Liver (tissue), 9 donors: ENCODE data around the gene GNG2. TPM values are rescaled to one million over a fixed set of nuclear protein-coding genes. Genes with fewer than 3 reads are reported as not detected.
"Not testable (repeated sequence)": the region's sequence is repeated elsewhere in the genome, so short reads cannot be mapped to it uniquely, and the experiment has no call there.

Experiments
- DNase-seq: peaks from one replicate; pipeline ENCODE4 v3.0.0-alpha.2; 2017; ENCODE audit warnings: low spot score
- H3K27ac ChIP-seq, 2 donors: one replicate each; pipeline ENCODE4 v1.7.0; 2013; ENCODE audit warnings: inconsistent platforms in 2 of 2, low read length in 2 of 2, control low read depth in 1 of 2, low read depth in 1 of 2, mild to moderate bottlenecking in 1 of 2
- H3K27me3 ChIP-seq, 4 donors: one replicate each; pipeline versions ENCODE4 v1.6.1 to v1.7.0; 2013; ENCODE audit warnings: low read length in 3 of 4, inconsistent platforms in 1 of 4, mild to moderate bottlenecking in 1 of 4, moderate library complexity in 1 of 4; ENCODE audit not compliant: control insufficient read depth in 4 of 4, insufficient read depth in 4 of 4
- H3K36me3 ChIP-seq, 4 donors: one replicate each; pipeline versions ENCODE4 v1.6.1 to v1.7.0; 2013; ENCODE audit warnings: low read length in 3 of 4, mild to moderate bottlenecking in 3 of 4, low read depth in 1 of 4, moderate library complexity in 1 of 4; ENCODE audit not compliant: control insufficient read depth in 4 of 4, insufficient read depth in 3 of 4
- H3K4me1 ChIP-seq, 4 donors: one replicate each; pipeline versions ENCODE4 v1.6.1 to v1.7.0; 2013; ENCODE audit warnings: low read length in 3 of 4, mild to moderate bottlenecking in 3 of 4, moderate library complexity in 1 of 4; ENCODE audit not compliant: control insufficient read depth in 4 of 4, insufficient read depth in 4 of 4
- H3K4me3 ChIP-seq, 3 donors: one replicate each; pipeline versions ENCODE4 v1.6.1 to v1.7.0; 2013; ENCODE audit warnings: low read length in 3 of 3, control low read depth in 1 of 3, low read depth in 1 of 3, mild to moderate bottlenecking in 1 of 3
- H3K9ac ChIP-seq, 2 donors: one replicate each; pipeline ENCODE4 v1.7.0; 2013; ENCODE audit warnings: low read length in 2 of 2, mild to moderate bottlenecking in 2 of 2, moderate library complexity in 2 of 2, control low read depth in 1 of 2, low read depth in 1 of 2
- H3K9me3 ChIP-seq, 4 donors: one replicate each; pipeline versions ENCODE4 v1.6.1 to v1.7.0; 2013; ENCODE audit warnings: low read length in 3 of 4; ENCODE audit not compliant: control insufficient read depth in 4 of 4
- ATF3 ChIP-seq: IDR thresholded peaks from 2 replicates; pipeline ENCODE4 v1.6.1; 2016; ENCODE audit warnings: antibody characterized with exemption
- CTCF ChIP-seq: fragments of 150-350 bp; IDR thresholded peaks from 2 replicates; pipeline ENCODE4 v1.5.1; 2017; ENCODE audit warnings: improper control_type of control experiment, low read depth, low read length; ENCODE audit not compliant: missing input control
- EGR1 ChIP-seq, 2 donors: IDR thresholded peaks; 2 replicates each; pipeline ENCODE4 v1.6.1; 2016 to 2018; ENCODE audit warnings: antibody characterized with exemption in 2 of 2, low read depth in 2 of 2
- FOXA1 ChIP-seq: IDR thresholded peaks from 2 replicates; pipeline ENCODE4 v1.6.1; 2016; ENCODE audit warnings: antibody characterized with exemption
- FOXA2 ChIP-seq: IDR thresholded peaks from 2 replicates; pipeline ENCODE4 v1.6.1; 2016; ENCODE audit warnings: antibody characterized with exemption
- GABPA ChIP-seq, 2 donors: IDR thresholded peaks in 1 of 2; conservative IDR thresholded peaks in 1 of 2; 2 replicates each; pipeline ENCODE4 v1.6.1; 2016; ENCODE audit warnings: antibody characterized with exemption in 2 of 2, mild to moderate bottlenecking in 1 of 2, moderate library complexity in 1 of 2
- HNF4A ChIP-seq, 2 donors: conservative IDR thresholded peaks; 2 replicates each; pipeline ENCODE4 v1.6.1; 2016; ENCODE audit warnings: antibody characterized with exemption in 2 of 2, mild to moderate bottlenecking in 2 of 2
- HNF4G ChIP-seq: IDR thresholded peaks from 2 replicates; pipeline ENCODE4 v1.6.1; 2016; ENCODE audit warnings: antibody characterized with exemption
- JUND ChIP-seq, 2 donors: IDR thresholded peaks; 2 replicates each; pipeline ENCODE4 v1.6.1; 2016; ENCODE audit warnings: antibody characterized with exemption in 2 of 2
- NR2F2 ChIP-seq: IDR thresholded peaks from 2 replicates; pipeline ENCODE4 v1.6.1; 2016; ENCODE audit warnings: antibody characterized with exemption
- RAD21 ChIP-seq, 2 donors: IDR thresholded peaks; 2 replicates each; pipeline ENCODE4 v1.6.1; 2016; ENCODE audit warnings: antibody characterized with exemption in 2 of 2, mild to moderate bottlenecking in 2 of 2
- REST ChIP-seq: IDR thresholded peaks from 2 replicates; pipeline ENCODE4 v1.6.1; 2016; ENCODE audit warnings: antibody characterized with exemption, mild to moderate bottlenecking
- RXRA ChIP-seq, 2 donors: IDR thresholded peaks; 2 replicates each; pipeline ENCODE4 v1.6.1; 2017 to 2018; ENCODE audit warnings: antibody characterized with exemption in 2 of 2, mild to moderate bottlenecking in 1 of 2
- SP1 ChIP-seq: IDR thresholded peaks from 2 replicates; pipeline ENCODE4 v1.6.1; 2018; ENCODE audit warnings: antibody characterized with exemption, mild to moderate bottlenecking
- TAF1 ChIP-seq: conservative IDR thresholded peaks from 2 replicates; pipeline ENCODE4 v1.6.1; 2016; ENCODE audit warnings: antibody characterized with exemption, mild to moderate bottlenecking
- YY1 ChIP-seq: IDR thresholded peaks from 2 replicates; pipeline ENCODE4 v1.6.1; 2016; ENCODE audit warnings: antibody characterized with exemption, mild to moderate bottlenecking
- ZBTB33 ChIP-seq: IDR thresholded peaks from 2 replicates; pipeline ENCODE4 v1.6.1; 2016; ENCODE audit warnings: antibody characterized with exemption
- WGBS: extraction: QIAGEN DNeasy Blood & Tissue Kit; methylation state at CpG from one replicate; pipeline ENCODE4 v1.1.7; 2013; 5-methylcytosine and 5-hydroxymethylcytosine counted together
- polyA plus RNA-seq, 2 donors: library from polyadenylated mRNA; stranded (reverse) in 1 of 2; unstranded in 1 of 2; fragments of 200-250 nt in 1 of 2; fragments of >200 nt in 1 of 2; fragmentation: Nextera tagmentation in 1 of 2; extraction: Ambion mirVana in 1 of 2; gene quantifications; one replicate each; pipeline versions ENCODE4 v1.2.1 to v1.2.3, GENCODE V29; 2013 to 2015
- total RNA-seq, 2 donors: library from RNA; depleted of rRNA; stranded (reverse); fragments of >200 nt; gene quantifications; one replicate each; pipeline ENCODE4 v1.2.3, GENCODE V29; 2014
- donor health status: healthy.
- donor health status: healthy.
- donor health status: healthy.
- donor health status: healthy.
- donor health status: healthy.

Gene GNG2
- total and polyA plus RNA-seq, 4 donors = 3.5 to 11.2 (median 4.4) TPM

- TF ChIP-seq JUND (IDR thresholded peaks at IDR 0.05) = peak in 1 of 2 donors; percentile 22
- 49% methylated on average over 6 of the region's 6 CpGs for WGBS
- not testable (repeated sequence) for H3K9me3 ChIP-seq, H3K27me3 ChIP-seq, DNase-seq, H3K4me3 ChIP-seq, H3K9ac ChIP-seq, H3K36me3 ChIP-seq, H3K4me1 ChIP-seq
- H3K27ac ChIP-seq = peak overlapping the region in 1 of 2 donors; percentile 46
Observed at GRCh38 chr14:51905656-51906121, 45.3 kb downstream of the GNG2 start.

GRCh38 chr14:51908086-51908485, 47.7 kb downstream of the GNG2 start:
- H3K27me3 ChIP-seq = no peaks in the 10 kb centered on the region
- TF ChIP-seq HNF4G = no peak
- TF ChIP-seq ATF3 = no peak
- no peak for TF ChIP-seq REST
- TF ChIP-seq JUND (IDR thresholded peaks at IDR 0.05) = no peak
- TF ChIP-seq CTCF = no peak
- no peak for TF ChIP-seq HNF4A (conservative IDR thresholded peaks at IDR 0.05)
- no peak overlapping the region for H3K9ac ChIP-seq
- peaks cover 2 to 5% (median 4%) of the 10 kb centered on the region in 4 donors for H3K9me3 ChIP-seq
- DNase-seq = no peak
- H3K36me3 ChIP-seq = no peaks in the 10 kb centered on the region
- no peaks in the 10 kb centered on the region for H3K4me1 ChIP-seq
- 78% methylated on average over 3 of the region's 3 CpGs for WGBS
- H3K4me3 ChIP-seq = no peak overlapping the region
- H3K27ac ChIP-seq = no peak overlapping the region

- no peaks in the 10 kb centered on the region for H3K27me3 ChIP-seq
- H3K27ac ChIP-seq = no peak overlapping the region
- no peak overlapping the region for H3K4me3 ChIP-seq
- H3K36me3 ChIP-seq = no peaks in the 10 kb centered on the region
- H3K9me3 ChIP-seq = no peaks in the 10 kb centered on the region
- H3K9ac ChIP-seq = no peak overlapping the region
- no peak for DNase-seq
- H3K4me1 ChIP-seq = no peaks in the 10 kb centered on the region
- 80% methylated on average over 2 of the region's 2 CpGs for WGBS
- no peak for TF ChIP-seq NR2F2
- no peak for TF ChIP-seq GABPA (IDR thresholded peaks at IDR 0.05 in 1 of 2, conservative IDR thresholded peaks at IDR 0.05 in 1 of 2)
- no peak for TF ChIP-seq SP1
- no peak for TF ChIP-seq HNF4G
- TF ChIP-seq HNF4A (conservative IDR thresholded peaks at IDR 0.05) = no peak
- TF ChIP-seq ZBTB33 = no peak
- TF ChIP-seq EGR1 (IDR thresholded peaks at IDR 0.05; ENCODE audit: low read depth in 2 of 2) = no peak
- no peak for TF ChIP-seq RXRA (IDR thresholded peaks at IDR 0.05)
- no peak for TF ChIP-seq YY1
- no peak for TF ChIP-seq RAD21 (IDR thresholded peaks at IDR 0.05)
- TF ChIP-seq TAF1 = no peak
- no peak for TF ChIP-seq FOXA2
- TF ChIP-seq REST = no peak
- TF ChIP-seq JUND (IDR thresholded peaks at IDR 0.05) = no peak
- TF ChIP-seq FOXA1 = no peak
Observed at GRCh38 chr14:51912112-51912786, 51.8 kb downstream of the GNG2 start.
